A673 (cell line): ENCODE results near the gene CEP72. TPM values are rescaled to one million over a fixed set of nuclear protein-coding genes. Genes with fewer than 3 reads are reported as not detected.

Experiments
- BruUV-seq: library from RNA; stranded (reverse); fragments of 400-500 nt; replicated peaks from 2 replicates; lab custom pipeline; 2021; lab: Mats Ljungman, UMichigan
- CTCF ChIA-PET: fragments of 300-600 bp; sonication (Branson Sonifier 250); formaldehyde crosslinking; loops from one replicate; lab custom pipeline; 2022; ENCODE audit warnings: antibody characterized with exemption; lab: Charles Lee
- POLR2A ChIA-PET: fragments of 300-600 bp; sonication (Branson Sonifier 250); formaldehyde crosslinking; loops from one replicate; lab custom pipeline; 2022; ENCODE audit warnings: antibody characterized with exemption; ENCODE audit not compliant: low non-redundant PET; lab: Charles Lee
- DNase-seq: peaks from one replicate; pipeline ENCODE4 v3.0.0-alpha.2; 2015; ENCODE audit warnings: low spot score
- H3K27ac ChIP-seq: fragments of 200-600 bp; sonication (generic); 2 replicates; pipeline ENCODE4 v1.5.1; 2016; ENCODE audit warnings: mixed run types, low read depth, mild to moderate bottlenecking, mixed read lengths, antibody characterized with exemption, low read length; ENCODE audit not compliant: poor library complexity, severe bottlenecking
- H3K27me3 ChIP-seq: fragments of 200-600 bp; sonication (generic); replicated peaks from 2 replicates; pipeline ENCODE4 v1.6.1; 2017; ENCODE audit warnings: mixed run types, low read depth, mild to moderate bottlenecking, mixed read lengths, antibody characterized with exemption, low read length; ENCODE audit not compliant: insufficient read depth, poor library complexity
- H3K36me3 ChIP-seq: fragments of 200-600 bp; sonication (generic); 2 replicates; pipeline ENCODE4 v1.6.1; 2016; ENCODE audit warnings: mixed run types, mild to moderate bottlenecking, mixed read lengths, antibody characterized with exemption, low read length; ENCODE audit not compliant: insufficient read depth, poor library complexity, severe bottlenecking
- H3K4me1 ChIP-seq: fragments of 200-600 bp; sonication (generic); 2 replicates; pipeline ENCODE4 v1.6.1; 2017; ENCODE audit warnings: mixed run types, mild to moderate bottlenecking, mixed read lengths, antibody characterized with exemption, low read length; ENCODE audit not compliant: insufficient read depth, poor library complexity, severe bottlenecking
- H3K4me3 ChIP-seq: fragments of 200-600 bp; sonication (generic); 2 replicates; pipeline ENCODE4 v1.5.1; 2016; ENCODE audit warnings: low read depth, mixed run types, mild to moderate bottlenecking, mixed read lengths, low read length; ENCODE audit not compliant: poor library complexity, severe bottlenecking
- H3K9me3 ChIP-seq: fragments of 200-600 bp; sonication (generic); 2 replicates; pipeline ENCODE4 v1.6.1; 2016; ENCODE audit warnings: mixed run types, low read depth, mild to moderate bottlenecking, mixed read lengths, antibody characterized with exemption, low read length; ENCODE audit not compliant: poor library complexity, severe bottlenecking
- EZH2 ChIP-seq: fragments of 200-600 bp; sonication (generic); IDR thresholded peaks from 2 replicates; pipeline ENCODE4 v1.6.1; 2017; ENCODE audit warnings: borderline replicate concordance, low read depth, mild to moderate bottlenecking, mixed read lengths, antibody characterized with exemption, low read length; ENCODE audit not compliant: poor library complexity, severe bottlenecking
- intact Hi-C: fragments of 100-400 bp; cut with micrococcal nuclease; formaldehyde crosslinking; loops from one replicate; pipeline ENCODE4 v1.10.0; 2022; ENCODE audit not compliant: unreplicated experiment
- total RNA-seq: library from RNA; stranded (reverse); gene quantifications from 2 replicates; pipeline ENCODE4 v1.2.3, GENCODE V29; 2021
- TF ChIP-seq, protein P1 (sequence below): fragments of 300-800, 200-600 bp; sonication (generic); conservative IDR thresholded peaks from 2 replicates; pipeline ENCODE4 v1.5.1; 2017; ENCODE audit warnings: low read depth, mild to moderate bottlenecking, antibody characterized with exemption, low read length, moderate library complexity, mixed read lengths

Gene CEP72
- total RNA-seq, 1 experiment from 2014 or later, result 37.2 TPM

DNA sequence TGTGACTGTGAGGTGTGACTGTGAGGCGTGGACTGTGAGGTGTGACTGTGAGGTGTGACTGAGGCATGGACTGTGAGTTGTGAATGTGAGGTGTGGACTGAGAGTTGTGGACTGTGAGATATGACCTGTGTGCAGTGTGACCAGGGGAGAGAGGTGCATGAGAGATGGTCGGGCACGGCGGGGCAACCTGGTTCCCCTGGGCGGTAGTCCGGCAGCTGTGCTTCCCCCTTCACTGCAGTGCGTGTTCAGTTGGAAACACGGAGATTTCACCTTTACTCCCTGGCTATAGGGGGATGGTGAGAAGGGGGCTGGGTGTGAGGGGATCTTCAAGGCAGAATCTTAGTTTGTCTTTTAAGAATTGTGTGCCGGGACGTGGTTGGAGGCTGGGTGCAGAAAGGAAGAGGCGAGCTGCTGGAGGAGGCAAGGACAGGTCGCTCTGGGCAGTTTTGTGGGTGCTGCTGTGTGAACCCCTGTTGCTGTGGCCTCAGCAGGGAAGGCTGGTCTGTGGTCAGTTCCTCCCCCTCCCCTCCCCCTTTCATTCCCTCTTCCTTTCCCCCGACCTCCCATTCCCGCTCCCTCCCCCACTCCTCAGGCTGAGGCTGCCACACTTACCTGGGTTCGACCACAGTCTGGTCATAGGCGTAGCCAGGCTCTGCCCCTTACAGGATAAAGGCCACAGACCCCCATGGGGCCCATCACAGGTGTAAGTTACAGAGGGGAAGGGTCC lies 39.3 kb downstream of the CEP72 start:
- POLR2A ChIA-PET, result no interaction called here
- no peaks in the 10 kb centered on the region for H3K9me3 ChIP-seq
- intact Hi-C loops, result no loop called here
- H3K27ac ChIP-seq, result no peak overlapping the region
- DNase-seq, result no peak
- CTCF ChIA-PET, result no interaction called here
- no TSS peak for BruUV-seq
- no peaks in the 10 kb centered on the region for H3K4me1 ChIP-seq
- H3K36me3 ChIP-seq, result peaks cover 38% of the 10 kb centered on the region
- TF ChIP-seq, protein P1, sequence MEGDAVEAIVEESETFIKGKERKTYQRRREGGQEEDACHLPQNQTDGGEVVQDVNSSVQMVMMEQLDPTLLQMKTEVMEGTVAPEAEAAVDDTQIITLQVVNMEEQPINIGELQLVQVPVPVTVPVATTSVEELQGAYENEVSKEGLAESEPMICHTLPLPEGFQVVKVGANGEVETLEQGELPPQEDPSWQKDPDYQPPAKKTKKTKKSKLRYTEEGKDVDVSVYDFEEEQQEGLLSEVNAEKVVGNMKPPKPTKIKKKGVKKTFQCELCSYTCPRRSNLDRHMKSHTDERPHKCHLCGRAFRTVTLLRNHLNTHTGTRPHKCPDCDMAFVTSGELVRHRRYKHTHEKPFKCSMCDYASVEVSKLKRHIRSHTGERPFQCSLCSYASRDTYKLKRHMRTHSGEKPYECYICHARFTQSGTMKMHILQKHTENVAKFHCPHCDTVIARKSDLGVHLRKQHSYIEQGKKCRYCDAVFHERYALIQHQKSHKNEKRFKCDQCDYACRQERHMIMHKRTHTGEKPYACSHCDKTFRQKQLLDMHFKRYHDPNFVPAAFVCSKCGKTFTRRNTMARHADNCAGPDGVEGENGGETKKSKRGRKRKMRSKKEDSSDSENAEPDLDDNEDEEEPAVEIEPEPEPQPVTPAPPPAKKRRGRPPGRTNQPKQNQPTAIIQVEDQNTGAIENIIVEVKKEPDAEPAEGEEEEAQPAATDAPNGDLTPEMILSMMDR, result no peak
- no peak for TF ChIP-seq EZH2
- H3K4me3 ChIP-seq, result no peak overlapping the region
- no peaks in the 10 kb centered on the region for H3K27me3 ChIP-seq

DNA sequence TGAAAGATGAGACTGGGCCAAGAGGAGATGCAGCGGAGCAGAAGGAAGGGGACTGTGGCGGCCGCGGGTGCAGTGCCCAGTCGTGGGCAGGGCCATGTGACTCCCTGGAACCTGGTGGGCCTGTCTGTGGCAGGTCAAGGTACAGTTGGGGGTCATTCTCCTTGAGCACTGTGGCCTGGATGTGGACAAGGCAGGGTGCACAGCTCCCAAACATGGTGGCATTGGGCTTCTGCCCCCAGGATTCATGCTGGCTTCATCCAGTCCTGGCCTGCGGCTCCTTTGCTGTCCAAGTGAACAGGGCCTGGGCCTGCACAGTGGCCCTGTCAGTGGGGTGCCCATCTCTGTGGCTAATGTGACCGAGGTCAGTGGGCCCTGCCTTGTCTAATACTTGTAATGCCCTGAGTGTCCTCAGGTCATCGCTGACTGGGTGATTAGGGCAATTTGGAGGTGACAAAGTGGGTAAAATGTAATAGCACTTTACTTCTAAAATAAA lies 39.9 kb downstream of the CEP72 start:
- intact Hi-C loops, result no loop called here
- no TSS peak for BruUV-seq
- peaks cover 32% of the 10 kb centered on the region for H3K36me3 ChIP-seq
- no peak for DNase-seq
- no peaks in the 10 kb centered on the region for H3K27me3 ChIP-seq
- no peak overlapping the region for H3K27ac ChIP-seq
- no peaks in the 10 kb centered on the region for H3K9me3 ChIP-seq
- H3K4me1 ChIP-seq, result no peaks in the 10 kb centered on the region
- ChIA-PET POLR2A (no interaction called here), CTCF (no interaction called here)
- no peak for TF ChIP-seq EZH2
- TF ChIP-seq, protein P1, result no peak
- no peak overlapping the region for H3K4me3 ChIP-seq

DNA sequence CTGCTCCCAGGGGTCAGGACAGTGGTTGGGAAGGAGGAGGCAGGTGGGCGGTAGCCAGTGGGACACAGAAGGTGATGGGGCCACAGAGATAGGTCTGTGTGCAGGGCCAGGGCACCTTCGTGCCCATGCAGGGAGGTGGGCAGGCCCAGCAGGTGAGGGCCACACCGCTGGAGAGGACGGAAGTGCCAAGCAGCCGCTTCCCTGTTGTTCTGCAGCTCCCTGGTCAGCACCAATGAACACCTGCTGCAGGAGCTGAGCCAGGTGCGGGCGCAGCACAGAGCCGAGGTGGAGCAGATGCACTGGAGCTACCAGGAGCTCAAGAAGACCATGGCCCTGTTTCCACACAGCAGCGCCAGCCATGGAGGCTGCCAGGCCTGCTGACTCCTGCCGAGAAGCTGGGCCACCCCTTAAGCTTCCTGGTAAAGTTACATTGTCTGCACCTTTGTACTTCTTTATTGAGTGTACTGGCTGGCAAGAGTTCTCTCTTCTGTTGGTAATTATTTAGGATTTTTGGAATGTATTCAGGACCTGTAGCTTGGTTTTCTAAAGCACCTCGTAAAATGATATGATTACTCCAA lies 40.7 kb downstream of the CEP72 start:
- no peak for DNase-seq
- H3K36me3 ChIP-seq, result peaks cover 31% of the 10 kb centered on the region
- H3K4me1 ChIP-seq, result no peaks in the 10 kb centered on the region
- no peak overlapping the region for H3K4me3 ChIP-seq
- no peaks in the 10 kb centered on the region for H3K9me3 ChIP-seq
- CTCF ChIA-PET, result no interaction called here
- no peak for TF ChIP-seq EZH2
- TF ChIP-seq, protein P1, result no peak
- H3K27me3 ChIP-seq, result no peaks in the 10 kb centered on the region
- no peak overlapping the region for H3K27ac ChIP-seq
- intact Hi-C loops, result no loop called here
- POLR2A ChIA-PET, result no interaction called here
- BruUV-seq, result no TSS peak
